NCI-H1417 (cell line): ENCODE data around the gene FOSL2.

ENCODE experiments used
- DNase-seq, 3 experiments: peaks; one replicate each; lab custom pipeline; 2025; lab: John Stamatoyannopoulos, UW

The FOSL2 gene

DNA sequence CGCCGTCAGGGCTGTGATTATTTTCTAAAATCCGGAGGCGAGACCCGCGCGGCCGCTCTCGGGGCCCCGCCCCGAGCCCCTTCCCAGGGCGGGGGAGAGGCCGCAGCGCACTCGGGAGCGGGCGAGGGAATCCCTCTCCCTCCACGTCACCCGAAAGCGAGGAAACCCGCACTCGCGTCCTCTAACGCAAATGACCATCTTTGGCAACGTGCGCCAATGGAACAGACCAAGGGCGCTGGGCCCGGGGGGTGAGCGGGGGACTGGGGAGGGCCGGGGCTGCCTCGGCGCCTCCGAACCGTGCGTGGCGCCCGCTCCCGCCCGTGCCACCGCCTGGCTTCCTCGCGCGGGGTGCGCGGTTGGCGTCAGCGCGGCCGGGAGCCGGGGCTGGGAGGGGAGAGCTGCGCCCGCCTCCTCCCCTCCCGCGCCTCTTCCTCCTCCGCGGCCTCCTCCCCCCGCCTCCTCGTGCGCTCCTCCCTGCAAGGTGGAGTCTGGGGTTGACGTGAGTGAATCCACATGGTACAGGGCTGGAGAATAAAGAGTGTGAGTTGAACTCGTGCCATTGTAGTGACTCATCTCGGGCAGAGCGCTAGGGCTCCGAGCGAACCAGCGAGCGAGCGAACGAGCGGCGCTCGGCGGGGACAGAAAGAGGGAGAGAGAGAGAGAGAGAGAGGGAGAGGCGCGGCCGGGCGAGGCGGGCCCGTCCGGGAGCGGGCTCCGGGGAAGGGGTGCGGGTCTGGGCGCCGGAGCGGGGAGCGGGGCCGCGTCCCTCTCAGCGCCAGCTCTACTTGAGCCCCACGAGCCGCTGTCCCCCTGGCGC is at the start of gene FOSL2:
FOSL2 (plus strand) TSS at position 562 of the 817 bp plus-strand sequence. CDS start 863 bp downstream, outside the sequence.
- DNase-seq = peak; percentile 91 to 98 (median 98)

DNA sequence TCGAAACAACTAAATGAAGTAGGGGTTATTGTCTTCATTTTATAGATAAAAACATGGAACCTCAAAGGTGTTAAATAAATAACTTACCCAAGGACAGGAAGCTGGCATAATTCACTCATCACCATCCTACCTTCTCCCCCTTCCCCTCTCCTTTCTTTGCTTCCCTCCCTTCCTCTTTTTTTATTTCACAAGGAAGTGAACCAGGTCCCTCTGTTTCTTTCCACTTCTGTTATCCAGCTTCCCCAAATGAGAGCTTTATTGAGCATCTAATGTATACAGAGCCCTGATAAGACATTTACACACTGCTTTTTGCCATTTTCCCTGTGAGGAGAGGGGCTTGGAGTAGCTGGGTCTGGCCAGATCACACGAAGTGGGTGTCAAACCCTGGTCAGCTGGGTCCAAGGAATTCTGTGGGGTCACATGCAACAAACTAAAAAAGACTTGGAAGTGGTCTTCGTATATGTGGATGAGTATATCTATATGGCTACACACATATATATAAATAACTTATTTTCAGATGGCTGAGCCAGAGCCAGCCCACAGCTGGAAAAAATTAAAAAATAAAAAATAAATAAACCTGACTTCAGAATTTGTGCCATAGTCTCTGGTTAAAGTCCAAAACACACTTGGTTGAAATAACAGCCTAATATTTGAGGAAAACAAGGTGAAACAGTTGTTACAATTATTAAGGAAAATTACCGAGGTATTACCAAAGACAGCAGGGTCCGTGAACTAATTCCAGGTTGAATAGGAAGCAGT is 49.3 kb upstream of the FOSL2 start:
- no peak for DNase-seq

DNA sequence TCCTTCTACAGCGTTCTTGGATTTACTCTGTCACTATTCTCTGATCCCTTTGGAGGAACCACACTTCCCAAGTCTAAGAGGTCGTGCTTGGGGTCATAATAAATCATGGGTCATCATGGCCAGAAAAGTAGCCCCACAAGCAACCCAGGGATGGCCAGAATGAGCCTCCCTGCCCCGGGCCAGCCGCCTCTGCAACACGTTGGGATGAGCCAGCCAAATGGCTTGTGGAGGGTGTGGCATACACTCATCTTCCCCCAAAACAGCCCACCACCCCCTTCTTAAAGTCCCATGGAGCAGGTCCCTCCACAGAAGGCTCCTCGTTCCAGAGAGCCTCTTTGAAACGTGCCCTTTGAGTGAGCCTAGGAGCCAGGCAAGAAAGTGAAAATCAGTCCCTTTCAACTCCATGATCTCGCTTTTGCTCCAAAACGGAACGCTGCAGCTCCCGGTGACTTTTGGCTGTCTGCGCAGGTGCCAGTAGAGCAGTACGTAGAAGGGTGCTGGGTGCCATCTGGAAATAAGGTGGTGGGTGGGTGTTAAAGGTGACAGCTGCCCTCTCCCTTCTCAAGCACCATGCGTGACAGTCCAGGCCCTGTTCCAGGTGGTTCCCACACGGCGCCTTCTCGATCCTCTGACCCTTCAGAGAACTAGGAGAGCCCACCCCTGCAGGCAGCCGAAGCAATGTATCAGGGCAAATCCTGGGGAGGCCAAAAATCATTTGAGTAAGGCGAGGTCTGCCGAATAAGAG is 48.5 kb upstream of the FOSL2 start:
- no peak for DNase-seq

DNA sequence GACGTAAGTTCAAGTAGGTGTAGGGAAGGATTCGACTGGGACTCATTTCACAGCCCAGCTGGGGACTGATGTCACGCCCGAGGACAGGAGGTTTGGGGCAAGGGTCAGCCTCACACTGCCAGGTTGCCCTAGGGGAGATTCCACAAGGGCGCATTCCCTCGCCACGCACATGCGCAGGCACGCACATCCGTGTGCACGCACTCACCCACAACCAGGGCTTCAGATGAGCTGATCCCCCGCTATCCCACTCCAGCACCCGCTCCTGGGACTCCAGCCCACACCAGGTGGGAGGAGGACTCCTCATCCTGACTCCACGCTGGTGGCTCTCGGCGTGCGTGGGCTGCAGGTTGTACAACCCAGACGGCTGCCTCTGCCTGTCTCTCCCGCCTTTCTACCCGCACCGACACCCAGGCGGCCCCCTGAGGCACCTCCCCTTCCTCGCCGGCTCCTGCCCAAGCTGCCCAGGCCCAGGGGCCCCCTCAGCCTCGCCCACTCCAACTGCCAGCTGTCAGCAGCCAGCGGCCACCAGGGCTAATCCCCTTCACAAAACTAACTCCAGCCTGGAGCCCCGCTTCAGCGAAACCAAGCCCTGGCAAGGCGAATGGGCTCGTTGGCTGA is 47.8 kb upstream of the FOSL2 start:
- no peak for DNase-seq

DNA sequence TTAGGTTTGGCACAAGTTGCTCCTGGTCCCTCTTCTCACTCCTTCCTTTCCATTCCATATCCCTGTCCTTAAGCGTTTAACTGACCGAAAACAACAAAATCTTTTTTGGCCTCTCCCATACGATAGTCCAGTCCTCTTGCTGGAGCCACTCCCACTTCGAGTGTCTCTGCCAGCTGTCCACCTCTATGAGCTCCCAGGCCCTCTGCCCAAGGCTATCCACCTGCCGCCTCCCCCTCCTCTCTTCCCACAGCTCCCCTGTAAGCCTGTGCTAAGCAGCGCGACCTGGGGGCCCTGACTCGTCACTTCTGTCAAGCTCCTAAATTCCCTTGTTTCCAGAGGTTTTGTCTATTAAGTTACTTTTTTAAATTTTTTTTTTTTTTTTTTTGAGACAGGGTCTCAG is 47.0 kb upstream of the FOSL2 start:
- peak in 1 of 3 experiments; percentile 62 for DNase-seq

DNA sequence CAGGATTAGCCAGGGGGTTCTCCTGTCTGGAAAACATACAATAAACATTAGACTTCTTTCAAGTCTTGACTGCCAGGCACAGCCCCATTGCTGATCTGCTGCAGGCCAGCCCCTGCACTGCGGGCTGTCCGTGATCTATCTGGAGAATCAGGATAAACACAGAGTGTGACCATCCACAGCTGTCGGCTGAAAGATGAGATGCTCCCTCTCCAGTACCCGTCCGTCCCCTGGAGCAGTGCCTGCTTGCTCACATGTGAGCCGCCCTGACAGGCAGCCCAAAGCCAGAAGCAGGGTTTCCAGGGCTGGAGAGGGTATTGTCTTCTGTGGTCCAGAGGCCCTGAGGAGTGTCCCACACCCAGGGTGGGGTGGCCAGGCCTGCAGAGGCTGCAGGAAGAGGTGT is 46.1 kb upstream of the FOSL2 start:
- DNase-seq = peak in 1 of 3 experiments; percentile 7

DNA sequence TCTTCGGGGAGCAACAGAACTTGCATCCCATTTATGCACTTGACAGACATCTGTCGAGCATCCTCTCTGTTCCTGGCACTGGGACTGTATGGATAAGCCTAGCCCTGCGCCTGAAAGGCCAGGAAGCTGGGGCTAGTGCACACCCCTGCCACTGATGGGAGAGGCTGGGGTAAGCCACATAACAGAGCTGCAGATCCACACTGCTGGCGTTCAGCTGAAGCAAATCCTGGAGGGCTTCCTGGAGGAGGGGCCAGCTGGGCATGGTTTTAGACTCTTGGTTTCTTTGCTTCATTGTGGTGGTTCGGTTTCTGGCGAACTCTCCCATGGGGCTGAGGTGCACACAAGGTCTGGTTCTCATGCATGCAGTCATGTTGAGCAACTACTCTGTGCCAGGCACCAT is 45.5 kb upstream of the FOSL2 start:
- no peak for DNase-seq

DNA sequence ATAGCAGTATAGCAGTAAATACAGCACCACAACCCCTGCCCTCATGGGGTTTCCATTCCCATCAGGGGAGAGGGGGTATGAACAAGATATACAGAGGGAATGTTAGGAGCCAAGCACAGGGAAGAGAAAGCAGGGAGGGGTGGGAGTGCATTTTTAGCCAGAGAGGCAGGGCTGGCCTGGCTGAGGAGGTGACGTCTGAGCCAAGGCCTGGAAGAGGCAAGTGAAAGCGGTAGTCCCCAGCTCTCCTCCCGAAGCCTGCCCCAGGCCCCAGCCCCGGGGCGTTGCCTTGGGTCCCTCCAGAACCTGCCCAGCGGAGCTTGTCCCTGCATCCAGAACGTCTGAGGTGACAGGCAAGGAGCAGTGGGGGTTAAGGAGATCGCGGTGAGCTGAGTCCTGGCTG is 45.1 kb upstream of the FOSL2 start:
- DNase-seq = no peak

DNA sequence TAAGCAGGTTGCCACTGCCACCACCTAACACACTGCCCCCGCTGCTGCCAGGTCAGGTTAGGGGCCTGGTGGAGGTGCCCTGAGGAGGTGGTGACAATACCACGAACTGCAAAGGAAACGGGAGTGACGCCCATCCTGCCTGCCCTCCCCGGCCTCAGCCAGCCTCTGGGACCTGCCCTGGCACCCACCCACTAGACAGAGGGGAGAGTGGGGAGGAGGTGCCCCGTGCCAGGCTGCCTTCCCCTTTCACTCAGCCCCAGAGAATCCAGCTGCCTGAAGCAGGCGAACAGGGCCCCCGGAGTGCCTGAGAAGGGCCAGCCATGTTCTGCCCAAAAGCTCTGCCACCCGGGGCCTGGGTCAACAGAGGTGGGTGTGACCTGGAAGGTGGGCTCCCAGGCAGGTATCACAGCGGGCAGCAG is 44.5 kb upstream of the FOSL2 start:
- DNase-seq = no peak

DNA sequence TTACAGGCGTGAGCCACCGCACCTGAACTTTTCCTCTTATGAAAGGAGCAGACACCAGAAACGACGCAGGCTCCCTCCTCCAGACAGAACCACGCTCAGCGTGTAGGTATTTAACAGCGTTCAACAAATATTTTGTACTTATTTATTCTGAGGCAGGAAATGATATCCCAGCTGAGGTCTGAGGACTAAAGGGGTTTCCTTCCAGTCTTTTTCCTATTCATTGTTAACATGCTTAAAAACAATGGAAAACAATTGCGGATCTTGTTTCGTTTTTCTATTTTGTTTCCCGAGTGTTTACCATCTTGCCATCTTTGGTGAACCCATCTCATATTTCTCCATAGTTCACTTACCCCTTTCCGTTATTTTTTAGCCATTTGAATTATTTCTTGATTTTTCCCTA is 43.7 kb upstream of the FOSL2 start:
- no peak for DNase-seq

DNA sequence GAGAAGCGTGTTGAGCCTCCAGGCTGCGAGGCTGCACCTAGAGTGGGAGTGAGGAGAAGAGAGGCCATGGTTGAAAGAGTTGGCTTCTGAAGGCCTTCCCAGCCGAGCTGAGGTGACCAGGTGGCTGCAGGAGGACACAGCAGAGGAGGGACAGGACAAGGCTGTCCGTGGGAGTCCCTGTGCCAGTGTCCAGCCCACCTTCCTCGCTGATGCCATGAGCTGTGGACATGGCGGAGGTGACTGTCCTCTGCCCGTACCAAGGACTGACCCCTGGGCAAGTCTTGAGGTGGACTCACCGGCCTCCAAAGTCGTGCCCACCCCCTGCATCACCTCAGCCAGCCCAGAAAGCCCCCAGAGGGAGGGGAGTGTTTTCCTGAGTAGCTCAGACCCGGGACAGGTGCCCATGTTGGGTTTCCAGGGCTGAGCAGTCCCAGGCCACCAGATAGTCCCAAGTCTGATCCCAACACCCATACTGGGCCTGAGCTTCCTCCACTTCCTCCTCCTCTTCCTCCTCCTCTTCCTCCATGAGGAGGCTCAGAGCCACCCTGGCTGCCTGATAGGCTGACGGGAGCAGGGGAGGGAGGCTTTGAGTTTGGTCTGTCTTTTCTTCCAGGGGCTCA is 43.0 kb upstream of the FOSL2 start:
- DNase-seq = no peak

DNA sequence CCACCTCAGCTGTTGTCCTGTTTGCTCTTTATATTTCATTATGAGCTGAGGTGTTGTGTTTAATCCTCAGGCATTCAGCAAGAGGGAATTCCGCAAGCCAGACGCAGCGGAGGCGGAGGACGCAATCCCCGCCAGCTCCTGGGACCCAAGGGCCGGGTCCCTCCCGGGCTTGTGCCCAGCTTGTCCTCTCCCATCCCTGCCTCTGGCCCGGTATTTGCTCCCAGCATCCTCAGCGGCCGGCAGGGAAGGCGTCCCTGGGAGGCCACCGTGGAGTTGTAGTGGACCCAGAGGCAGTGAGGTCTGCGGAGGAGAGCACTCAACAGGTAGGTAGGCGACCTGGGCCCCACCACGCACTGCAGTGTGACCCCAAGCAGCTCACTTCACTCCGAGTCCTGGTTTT is 42.5 kb upstream of the FOSL2 start:
- no peak for DNase-seq

DNA sequence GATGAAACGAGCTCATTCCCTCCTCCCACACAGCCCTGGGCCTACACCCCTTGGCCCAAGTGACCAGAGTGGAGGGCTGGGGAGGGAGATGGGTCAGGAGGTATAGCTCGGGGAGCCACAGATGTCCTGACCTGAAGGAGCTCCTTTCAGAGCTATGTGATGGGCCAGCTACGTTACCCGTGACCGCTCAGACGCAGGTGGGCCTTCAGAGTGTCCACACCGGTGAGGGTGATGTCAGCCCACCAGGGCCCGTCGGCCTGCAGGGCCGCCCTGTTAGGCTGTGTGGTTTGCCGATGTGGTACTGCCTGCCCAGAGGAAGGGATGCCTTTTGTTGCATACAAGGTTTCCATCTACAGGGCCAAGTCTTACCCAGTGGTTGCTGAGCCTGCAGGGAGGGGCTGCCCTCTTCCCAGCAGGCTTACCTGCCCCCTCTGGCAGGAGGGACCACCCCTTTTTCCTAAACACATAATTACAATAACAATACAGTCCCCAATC is 41.8 kb upstream of the FOSL2 start:
- DNase-seq = no peak

DNA sequence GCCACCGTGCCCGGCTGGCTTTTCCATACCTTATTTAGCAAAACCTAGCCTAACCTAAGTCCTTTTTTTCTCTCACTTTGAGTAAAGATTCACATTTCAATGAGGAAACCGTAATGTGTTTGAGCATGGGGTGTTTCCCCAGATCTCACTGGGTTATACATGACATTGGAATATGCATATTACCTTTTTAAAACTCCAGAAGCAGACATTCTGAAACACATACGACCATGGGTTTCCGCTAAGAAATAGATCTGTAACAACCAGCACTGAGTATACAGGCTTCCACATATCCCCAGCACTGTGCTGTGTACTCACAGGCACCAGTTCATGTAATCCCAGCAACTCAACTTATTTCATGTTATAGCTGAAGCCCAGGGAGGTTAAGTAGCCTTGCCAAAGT is 41.0 kb upstream of the FOSL2 start:
- no peak for DNase-seq

DNA sequence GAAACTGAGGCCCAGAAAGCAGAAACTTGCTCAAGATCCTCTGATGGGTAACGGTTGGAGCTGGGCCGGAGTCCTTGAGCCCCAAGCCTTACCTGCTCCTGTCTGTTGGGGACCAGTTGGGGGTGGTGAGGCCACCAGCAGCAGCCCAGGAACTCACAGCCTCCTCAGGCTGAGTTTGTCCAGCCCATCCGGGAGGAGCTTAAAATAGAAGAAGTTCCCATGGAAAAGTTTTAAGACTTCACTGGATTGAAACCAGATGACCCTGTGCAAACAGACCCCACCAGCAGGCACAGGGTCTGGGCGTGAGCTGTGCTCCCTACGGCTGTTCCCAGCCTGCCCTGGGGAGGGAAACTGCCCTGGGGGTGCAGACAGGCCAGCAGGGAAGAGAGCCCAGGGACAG is 40.6 kb upstream of the FOSL2 start:
- no peak for DNase-seq

DNA sequence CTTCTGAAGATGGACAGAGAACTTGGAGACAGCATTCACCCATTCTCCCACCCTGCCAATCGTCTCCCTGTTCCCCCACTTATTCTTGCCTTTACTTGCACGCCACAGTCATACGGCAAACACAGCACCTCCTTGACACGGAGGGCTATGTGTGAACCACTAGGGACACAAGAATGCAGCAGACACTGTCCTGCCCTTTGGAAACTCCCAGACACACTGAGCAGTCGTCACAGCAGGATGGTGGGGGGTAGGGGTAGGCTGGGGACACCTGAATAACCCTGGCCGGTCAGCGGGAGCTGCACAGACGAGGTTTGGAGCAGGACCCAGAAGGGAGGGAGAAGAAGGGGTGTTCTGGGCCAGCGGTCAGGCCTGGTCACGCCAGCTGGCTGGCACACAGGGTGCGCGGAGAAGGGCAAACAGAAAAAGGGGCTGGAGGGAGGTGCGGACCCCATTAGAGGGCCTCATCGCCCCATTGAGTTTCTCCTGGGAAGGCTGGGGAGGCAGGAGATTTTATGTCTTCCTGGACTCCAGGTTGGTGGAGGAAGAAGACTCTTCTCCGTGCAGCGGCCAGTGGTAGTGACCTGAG is 40.0 kb upstream of the FOSL2 start:
- no peak for DNase-seq

DNA sequence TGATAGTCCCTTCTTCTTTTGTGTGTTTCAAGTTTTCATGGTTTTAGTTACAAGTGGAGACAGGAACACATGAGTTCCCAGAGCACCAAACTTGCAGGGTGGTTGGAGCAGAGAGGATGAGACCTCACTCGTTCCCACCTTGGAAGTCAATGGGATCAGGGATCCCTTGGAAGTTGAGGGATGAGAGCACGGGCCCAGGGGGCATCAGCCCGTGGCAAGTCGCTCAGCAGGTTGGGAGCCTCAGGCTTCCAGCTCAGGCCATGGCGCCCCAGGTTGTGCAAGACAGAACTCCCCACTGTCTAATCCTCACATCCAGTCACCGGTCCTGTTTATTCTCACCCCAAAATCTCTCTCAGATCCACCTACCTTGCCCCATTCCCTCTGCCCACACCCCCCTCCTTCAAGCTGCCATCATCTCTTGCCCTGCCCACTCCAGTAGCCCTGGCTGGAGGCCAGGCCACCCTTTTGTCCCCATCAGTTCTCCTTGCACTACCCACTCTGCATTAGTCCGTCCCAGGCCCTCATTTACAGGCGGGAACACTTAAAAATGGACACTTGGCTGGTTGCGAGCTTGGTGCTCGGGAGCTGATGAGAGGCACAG is 37.6 kb upstream of the FOSL2 start:
- DNase-seq = no peak

DNA sequence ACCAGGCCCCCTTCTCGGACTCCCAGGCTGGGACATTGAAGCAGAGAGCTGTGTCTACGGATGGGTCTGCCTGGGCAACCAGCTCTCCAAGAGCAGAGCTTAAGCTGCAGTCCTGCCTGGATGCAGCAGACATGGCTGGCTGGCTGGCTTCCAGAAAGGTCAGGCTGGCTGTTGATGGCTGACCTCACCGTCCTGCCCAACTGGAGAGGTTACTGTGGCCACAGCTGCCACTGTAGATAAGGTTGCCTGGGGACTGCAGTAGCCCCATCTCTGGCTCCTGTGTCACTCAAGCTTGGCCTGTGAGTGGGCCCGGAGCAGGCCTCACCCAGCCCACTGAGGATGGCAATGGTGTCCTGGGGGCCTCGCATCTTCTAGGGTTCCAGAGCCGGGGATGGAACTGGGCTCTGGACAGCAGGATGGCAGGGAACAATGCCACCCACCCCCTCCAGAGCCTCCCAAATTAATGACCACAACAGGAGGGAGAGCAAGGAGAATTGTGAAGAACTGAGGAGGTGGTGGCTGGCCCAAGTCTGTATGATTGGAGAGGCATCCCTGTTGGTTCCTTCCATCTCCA is 37.0 kb upstream of the FOSL2 start:
- no peak for DNase-seq

DNA sequence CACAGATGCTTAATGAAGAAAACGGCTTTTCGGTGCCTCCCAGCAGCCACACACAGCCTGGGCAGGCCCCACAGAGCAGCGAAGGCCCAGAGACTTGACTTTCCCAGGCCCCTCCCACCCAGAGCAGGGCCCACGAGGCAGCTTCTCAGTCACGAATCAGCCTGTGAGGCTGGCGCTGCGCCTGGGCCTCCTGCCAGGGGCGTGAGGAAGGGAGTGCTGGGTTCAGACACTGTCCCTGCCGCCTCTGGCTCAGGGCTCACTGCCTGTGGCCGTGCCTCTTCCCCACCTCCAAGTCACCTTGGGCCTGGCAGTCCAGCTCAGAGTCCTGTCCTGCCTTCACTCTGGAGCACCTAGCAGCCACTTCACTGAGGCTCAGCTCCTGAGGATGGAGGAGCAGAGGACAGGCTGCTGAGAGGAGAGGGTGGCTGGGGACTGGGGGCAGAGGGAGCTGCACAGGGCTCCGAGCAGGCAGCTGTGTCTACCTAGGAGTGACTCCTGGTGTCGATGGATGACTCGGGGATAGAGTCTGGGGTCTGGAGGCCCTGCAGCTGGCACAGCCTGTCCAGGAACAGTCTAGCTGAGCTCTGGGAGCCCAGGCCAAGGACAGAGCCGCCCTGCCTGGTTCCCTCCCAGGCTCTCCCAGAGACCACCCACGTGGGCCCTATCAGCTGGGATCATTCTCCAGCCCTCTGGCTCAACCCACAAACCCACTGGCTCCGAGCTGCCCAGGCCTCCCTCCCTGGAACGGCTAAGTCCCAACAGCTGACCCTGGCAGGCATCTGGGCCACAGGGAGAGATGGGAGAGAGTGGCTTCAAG is 36.4 kb upstream of the FOSL2 start:
- peak in 1 of 3 experiments; percentile 8 for DNase-seq

DNA sequence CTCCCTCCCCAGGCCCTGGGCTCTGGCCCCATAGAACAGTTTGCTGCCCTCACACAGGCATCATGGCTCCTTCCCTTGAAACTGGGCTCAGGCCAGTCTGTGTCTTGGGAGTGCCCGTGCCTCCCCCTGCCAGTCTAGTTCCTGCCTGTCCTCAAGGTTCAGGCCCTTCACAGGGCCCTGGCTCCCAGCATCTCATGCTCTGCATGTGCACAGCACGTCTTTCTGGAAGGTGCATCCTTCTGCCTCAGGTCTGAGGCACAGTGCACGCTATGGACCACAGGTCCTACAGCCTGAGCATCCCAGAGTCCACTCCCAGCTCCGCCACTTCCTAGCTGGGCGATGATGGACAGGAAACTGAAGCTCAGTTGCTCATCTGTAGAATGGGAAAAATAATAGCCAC is 35.6 kb upstream of the FOSL2 start:
- no peak for DNase-seq
